Nucleus accumbens (tissue), 56 donors: ENCODE results near the gene CDK6.

Experiments
- DNase-seq, 56 donors: peaks; one replicate each; lab custom pipeline; 2025; lab: John Stamatoyannopoulos, UW

The CDK6 gene

GRCh38 chr7:92717993-92718716 is 118.2 kb downstream of the CDK6 start:
- DNase-seq: peak in 49 of 56 donors; percentile 23 to 85 (median 66)

- no peak for DNase-seq
Observed at GRCh38 chr7:92717623-92717992, 118.8 kb downstream of the CDK6 start.

GRCh38 chr7:92716825-92717580 is 119.4 kb downstream of the CDK6 start:
- DNase-seq: no peak

GRCh38 chr7:92715963-92716362 is 120.4 kb downstream of the CDK6 start:
- no peak for DNase-seq

GRCh38 chr7:92714767-92715166 is 121.6 kb downstream of the CDK6 start:
- no peak for DNase-seq

- DNase-seq: no peak
Observed at GRCh38 chr7:92714280-92714679, 122.1 kb downstream of the CDK6 start.

- DNase-seq: no peak
Observed at GRCh38 chr7:92709912-92710311, 126.5 kb downstream of the CDK6 start.

- peak in 5 of 56 donors; percentile 0 to 44 (median 27) for DNase-seq
Observed at GRCh38 chr7:92709150-92709549, 127.2 kb downstream of the CDK6 start.

GRCh38 chr7:92708111-92709042 is 128.0 kb downstream of the CDK6 start:
- no peak for DNase-seq

- DNase-seq: no peak
Observed at GRCh38 chr7:92707435-92707834, 128.9 kb downstream of the CDK6 start.

GRCh38 chr7:92706563-92706962 is 129.8 kb downstream of the CDK6 start:
- no peak for DNase-seq

- DNase-seq: no peak
Observed at GRCh38 chr7:92705831-92706230, 130.5 kb downstream of the CDK6 start.

- no peak for DNase-seq
Observed at GRCh38 chr7:92704858-92705257, 131.5 kb downstream of the CDK6 start.

GRCh38 chr7:92702535-92702934 is 133.8 kb downstream of the CDK6 start:
- no peak for DNase-seq

GRCh38 chr7:92699966-92700514 is 136.3 kb downstream of the CDK6 start:
- DNase-seq: no peak

- no peak for DNase-seq
Observed at GRCh38 chr7:92699560-92699959, 136.8 kb downstream of the CDK6 start.

- DNase-seq: peak in 41 of 56 donors; percentile 3 to 79 (median 40)
Observed at GRCh38 chr7:92698237-92698841, 138.0 kb downstream of the CDK6 start.

- DNase-seq: no peak
Observed at GRCh38 chr7:92697414-92697813, 139.0 kb downstream of the CDK6 start.

- no peak for DNase-seq
Observed at GRCh38 chr7:92697012-92697411, 139.4 kb downstream of the CDK6 start.

- no peak for DNase-seq
Observed at GRCh38 chr7:92696584-92696983, 139.8 kb downstream of the CDK6 start.
